T-helper 22 cell (primary cell): ENCODE measurements around the gene OR52B2.

Experiments used
- DNase-seq: peaks from one replicate; pipeline ENCODE4 v3.0.0-alpha.2; 2020; ENCODE audit warnings: low read depth

Gene OR52B2

GRCh38 chr11:6170226-6170625 is at the start of gene OR52B2:
OR52B2 (minus strand) TSS chr11:6170326; CDS start chr11:6170326, 0 bp downstream.
- no peak for DNase-seq

- no peak for DNase-seq
Measured at GRCh38 chr11:6219359-6219758, 49.2 kb upstream of the OR52B2 start.

GRCh38 chr11:6217722-6218121 is 47.6 kb upstream of the OR52B2 start:
- DNase-seq = no peak

- no peak for DNase-seq
Measured at GRCh38 chr11:6216501-6216900, 46.4 kb upstream of the OR52B2 start.

- DNase-seq = no peak
Measured at GRCh38 chr11:6214530-6214929, 44.4 kb upstream of the OR52B2 start.

- DNase-seq = no peak
Measured at GRCh38 chr11:6210274-6210955, 40.3 kb upstream of the OR52B2 start.

- no peak for DNase-seq
Measured at GRCh38 chr11:6209801-6210200, 39.7 kb upstream of the OR52B2 start.

GRCh38 chr11:6206456-6207180 is 36.5 kb upstream of the OR52B2 start:
- DNase-seq = no peak

GRCh38 chr11:6205366-6205765 is 35.2 kb upstream of the OR52B2 start, which contains the start of gene C11orf42:
C11orf42 (plus strand) TSS chr11:6205557; CDS start chr11:6205616, 59 bp downstream.
- DNase-seq = no peak

GRCh38 chr11:6204706-6205105 is 34.6 kb upstream of the OR52B2 start:
- no peak for DNase-seq

GRCh38 chr11:6203327-6203726 is 33.2 kb upstream of the OR52B2 start:
- no peak for DNase-seq

GRCh38 chr11:6202041-6202440 is 31.9 kb upstream of the OR52B2 start:
- no peak for DNase-seq

- DNase-seq = no peak
Measured at GRCh38 chr11:6201481-6201880, 31.4 kb upstream of the OR52B2 start.

- no peak for DNase-seq
Measured at GRCh38 chr11:6200975-6201374, 30.8 kb upstream of the OR52B2 start.

GRCh38 chr11:6199174-6199810 is 29.2 kb upstream of the OR52B2 start, which contains the start of gene OR52W1:
OR52W1 (plus strand) TSS chr11:6199224; CDS start chr11:6199224, 0 bp downstream.
- no peak for DNase-seq

GRCh38 chr11:6197466-6198200 is 27.5 kb upstream of the OR52B2 start:
- no peak for DNase-seq

- DNase-seq = no peak
Measured at GRCh38 chr11:6196396-6196795, 26.3 kb upstream of the OR52B2 start.

- no peak for DNase-seq
Measured at GRCh38 chr11:6194065-6194581, 24.0 kb upstream of the OR52B2 start.

- no peak for DNase-seq
Measured at GRCh38 chr11:6191742-6192141, 21.6 kb upstream of the OR52B2 start.

- DNase-seq = no peak
Measured at GRCh38 chr11:6175440-6175839, 5.3 kb upstream of the OR52B2 start.

GRCh38 chr11:6156628-6157359 is 13.3 kb downstream of the OR52B2 start:
- DNase-seq = no peak
